Ovary (tissue), 3 donors: ENCODE results near the gene CNTN5.

ENCODE experiments used
- EP300 ChIP-seq: sonication (generic); formaldehyde crosslinking; IDR thresholded peaks from one replicate; pipeline ENCODE4 v1.6.1; 2017; ENCODE audit warnings: antibody characterized with exemption
- TF ChIP-seq, protein P1 (sequence below), 3 donors: fragments of 450-650 bp in 2 of 3; fragments of 200-600 bp in 1 of 3; IDR thresholded peaks; one replicate each; pipeline versions ENCODE4 v1.5.1 to v1.8.0; 2016 to 2022; ENCODE audit warnings: antibody characterized with exemption in 3 of 3, mild to moderate bottlenecking in 1 of 3
- donor health status: DM: no; HTN: no; CAD: no.

DNA sequence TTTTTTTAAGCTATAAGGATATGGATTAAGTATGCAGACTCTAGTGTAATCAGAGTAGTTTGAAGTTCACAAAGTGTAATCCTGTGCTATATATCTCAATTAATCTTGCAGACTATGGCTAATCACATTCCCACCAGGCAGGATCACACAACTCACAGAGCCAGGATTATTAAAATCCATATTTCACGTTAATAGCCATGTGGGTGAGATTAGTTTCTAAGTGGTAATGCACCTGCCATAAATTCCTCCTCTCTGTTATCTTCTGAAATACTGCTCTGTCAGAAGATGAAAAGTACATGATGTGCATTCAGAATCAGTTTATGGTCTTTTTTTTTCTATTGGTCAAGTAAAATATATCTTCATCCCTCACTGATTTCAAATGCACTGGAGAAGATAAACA is 686.1 kb downstream of the CNTN5 start:
- TF ChIP-seq, protein P1, sequence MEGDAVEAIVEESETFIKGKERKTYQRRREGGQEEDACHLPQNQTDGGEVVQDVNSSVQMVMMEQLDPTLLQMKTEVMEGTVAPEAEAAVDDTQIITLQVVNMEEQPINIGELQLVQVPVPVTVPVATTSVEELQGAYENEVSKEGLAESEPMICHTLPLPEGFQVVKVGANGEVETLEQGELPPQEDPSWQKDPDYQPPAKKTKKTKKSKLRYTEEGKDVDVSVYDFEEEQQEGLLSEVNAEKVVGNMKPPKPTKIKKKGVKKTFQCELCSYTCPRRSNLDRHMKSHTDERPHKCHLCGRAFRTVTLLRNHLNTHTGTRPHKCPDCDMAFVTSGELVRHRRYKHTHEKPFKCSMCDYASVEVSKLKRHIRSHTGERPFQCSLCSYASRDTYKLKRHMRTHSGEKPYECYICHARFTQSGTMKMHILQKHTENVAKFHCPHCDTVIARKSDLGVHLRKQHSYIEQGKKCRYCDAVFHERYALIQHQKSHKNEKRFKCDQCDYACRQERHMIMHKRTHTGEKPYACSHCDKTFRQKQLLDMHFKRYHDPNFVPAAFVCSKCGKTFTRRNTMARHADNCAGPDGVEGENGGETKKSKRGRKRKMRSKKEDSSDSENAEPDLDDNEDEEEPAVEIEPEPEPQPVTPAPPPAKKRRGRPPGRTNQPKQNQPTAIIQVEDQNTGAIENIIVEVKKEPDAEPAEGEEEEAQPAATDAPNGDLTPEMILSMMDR (IDR thresholded peaks at IDR 0.05), result no peak
- no peak for TF ChIP-seq EP300
